Measurements from ENCODE around the gene PNPLA2.

PNPLA2 gene

DNA sequence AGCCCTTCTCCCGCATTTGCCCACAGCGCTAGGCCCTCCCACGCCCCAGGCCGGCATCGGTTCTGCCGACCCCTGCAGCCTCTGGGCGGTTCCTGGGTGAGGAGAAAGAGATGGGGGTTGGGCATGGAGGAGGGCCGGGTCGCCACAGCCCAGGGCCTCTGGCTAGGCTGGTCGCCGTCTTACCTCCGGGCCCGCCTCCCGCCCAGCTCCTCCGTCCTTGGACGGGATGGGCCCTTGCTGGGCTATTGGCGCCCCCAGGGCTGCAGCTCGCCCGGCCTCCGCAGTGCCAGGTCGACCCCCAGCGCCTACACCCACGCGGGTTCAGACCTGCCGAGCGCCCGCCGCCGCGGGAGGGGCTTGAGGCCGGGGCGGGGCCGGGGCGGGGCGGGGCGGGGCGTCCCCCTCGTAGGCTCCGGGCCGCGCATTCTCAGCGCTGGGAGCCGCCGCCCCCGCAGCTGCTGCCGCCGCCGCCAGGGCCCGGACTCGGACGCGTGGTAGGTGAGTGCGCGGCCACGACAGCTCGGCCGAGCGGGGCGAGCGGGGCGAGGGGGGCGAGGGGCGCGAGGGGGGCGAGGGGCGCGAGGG is 13.9 kb downstream of the PNPLA2 start, which contains the start of gene CD151:
CD151 (plus strand) TSS at position 424 of the 585 bp plus-strand sequence. CDS start 3,118 bp downstream, outside the sequence.
- Histone ChIP-seq H3K27me3 (peaks cover 50 to 71% (median 58%) of the 10 kb centered on the region in 11 experiments), H4K20me1 (peaks cover 31 to 93% (median 88%) of the 10 kb centered on the region in 11 experiments), H3K4me3 (peak within 1 kb of the TSS; percentile 71 to 86 (median 74)), H3K9me3 (replicated peaks in 1 of 11) (no peaks in the 10 kb centered on the region), H3K4me2 (peak within 1 kb of the TSS; percentile 93 to 100 (median 100)), H3K4me1 (peaks cover 70 to 83% (median 73%) of the 10 kb centered on the region in 10 experiments), H3K27ac (peak within 1 kb of the TSS; percentile 43 to 83 (median 77)), H3K36me3 (peaks cover 14 to 17% (median 15%) of the 10 kb centered on the region in 11 experiments), H3K9ac (peak within 1 kb of the TSS; percentile 74 to 92 (median 84))
- no peak for TF ChIP-seq Cebpa-rat (IDR thresholded peaks at IDR 0.05)

DNA sequence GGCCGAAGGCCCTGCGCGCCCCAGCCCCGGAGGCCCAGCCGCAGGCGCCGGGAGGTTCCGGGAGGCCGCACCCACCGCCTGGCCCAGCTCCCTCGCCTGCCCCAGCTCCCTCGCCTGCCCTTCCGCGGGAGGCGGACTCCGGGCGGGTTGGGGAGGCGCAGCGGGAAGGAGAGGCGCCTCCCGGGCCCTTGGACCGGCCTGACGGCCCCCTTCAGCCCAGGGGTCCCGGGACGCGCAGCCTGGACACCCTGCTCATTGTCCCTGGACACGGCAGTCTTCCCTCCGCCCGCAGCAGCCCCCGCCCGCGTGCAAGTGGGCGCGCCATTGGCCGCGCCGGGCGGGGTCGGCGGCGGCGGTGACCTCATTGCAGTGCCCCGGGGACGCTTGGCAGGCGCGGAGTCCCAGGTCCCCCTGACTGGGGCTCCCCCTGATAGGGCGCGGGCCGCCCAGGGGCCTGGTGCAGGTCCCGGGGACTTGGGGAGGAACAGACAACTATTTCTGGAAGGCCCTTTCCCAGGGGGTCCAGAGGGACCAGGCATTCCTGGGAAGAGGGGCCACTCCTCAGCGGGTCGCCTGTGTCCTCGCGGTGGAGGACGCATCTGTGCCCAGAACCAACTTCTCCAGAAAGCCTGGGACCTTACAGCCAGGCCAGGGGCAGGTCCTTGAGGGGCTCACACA is 14.5 kb downstream of the PNPLA2 start:
- Histone ChIP-seq H3K4me1 (peaks cover 64 to 81% (median 69%) of the 10 kb centered on the region in 10 experiments), H3K4me2 (peak overlapping the region; percentile 90 to 99 (median 98)), H3K27ac (peak overlapping the region; percentile 43 to 83 (median 77)), H3K9me3 (replicated peaks in 1 of 11) (no peaks in the 10 kb centered on the region), H3K27me3 (peaks cover 43 to 65% (median 51%) of the 10 kb centered on the region in 11 experiments), H3K9ac (peak overlapping the region; percentile 74 to 92 (median 84)), H4K20me1 (peaks cover 37 to 93% (median 88%) of the 10 kb centered on the region in 11 experiments), H3K36me3 (peaks cover 18 to 23% (median 22%) of the 10 kb centered on the region in 11 experiments), H3K4me3 (peak overlapping the region; percentile 71 to 86 (median 74))
- TF ChIP-seq Cebpa-rat (IDR thresholded peaks at IDR 0.05), result no peak

DNA sequence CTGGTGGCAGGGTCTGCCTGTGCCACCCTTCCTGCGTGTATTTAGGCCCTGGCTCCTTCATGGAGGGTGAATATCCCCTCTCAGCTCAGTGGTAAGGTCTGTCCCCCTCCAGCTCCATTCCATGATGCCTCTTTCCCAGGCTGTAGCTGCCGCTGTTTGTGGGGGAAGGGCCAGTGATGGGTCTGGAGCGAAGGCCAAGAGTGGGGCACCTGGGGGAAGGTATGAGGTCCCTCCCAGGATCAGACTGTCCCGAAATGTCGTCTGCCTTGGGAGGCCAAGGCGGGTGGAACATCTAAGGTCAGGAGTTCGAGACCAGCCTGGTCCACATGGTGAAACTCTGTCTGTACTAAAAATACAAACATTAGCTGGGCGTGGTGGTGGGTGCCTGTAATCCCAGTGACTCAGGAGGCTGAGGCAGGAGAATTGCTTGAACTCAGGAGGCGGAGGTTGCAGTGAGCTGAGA is 15.2 kb downstream of the PNPLA2 start:
- Histone ChIP-seq H3K36me3 (peaks cover 24 to 29% (median 28%) of the 10 kb centered on the region in 11 experiments), H3K9ac (peak overlapping the region; percentile 74 to 92 (median 84); a peak in 21 of 22 replicates), H3K27ac (peak overlapping the region in 7 of 11 experiments; percentile 70 to 81 (median 79); a peak in 12 of 22 replicates), H4K20me1 (peaks cover 42 to 93% (median 88%) of the 10 kb centered on the region in 11 experiments), H3K27me3 (peaks cover 37 to 59% (median 45%) of the 10 kb centered on the region in 11 experiments), H3K9me3 (replicated peaks in 1 of 11) (no peaks in the 10 kb centered on the region), H3K4me1 (peaks cover 57 to 78% (median 62%) of the 10 kb centered on the region in 10 experiments), H3K4me2 (peak overlapping the region; percentile 90 to 99 (median 98)), H3K4me3 (peak overlapping the region; percentile 71 to 86 (median 74))
- no peak for TF ChIP-seq Cebpa-rat (IDR thresholded peaks at IDR 0.05)

DNA sequence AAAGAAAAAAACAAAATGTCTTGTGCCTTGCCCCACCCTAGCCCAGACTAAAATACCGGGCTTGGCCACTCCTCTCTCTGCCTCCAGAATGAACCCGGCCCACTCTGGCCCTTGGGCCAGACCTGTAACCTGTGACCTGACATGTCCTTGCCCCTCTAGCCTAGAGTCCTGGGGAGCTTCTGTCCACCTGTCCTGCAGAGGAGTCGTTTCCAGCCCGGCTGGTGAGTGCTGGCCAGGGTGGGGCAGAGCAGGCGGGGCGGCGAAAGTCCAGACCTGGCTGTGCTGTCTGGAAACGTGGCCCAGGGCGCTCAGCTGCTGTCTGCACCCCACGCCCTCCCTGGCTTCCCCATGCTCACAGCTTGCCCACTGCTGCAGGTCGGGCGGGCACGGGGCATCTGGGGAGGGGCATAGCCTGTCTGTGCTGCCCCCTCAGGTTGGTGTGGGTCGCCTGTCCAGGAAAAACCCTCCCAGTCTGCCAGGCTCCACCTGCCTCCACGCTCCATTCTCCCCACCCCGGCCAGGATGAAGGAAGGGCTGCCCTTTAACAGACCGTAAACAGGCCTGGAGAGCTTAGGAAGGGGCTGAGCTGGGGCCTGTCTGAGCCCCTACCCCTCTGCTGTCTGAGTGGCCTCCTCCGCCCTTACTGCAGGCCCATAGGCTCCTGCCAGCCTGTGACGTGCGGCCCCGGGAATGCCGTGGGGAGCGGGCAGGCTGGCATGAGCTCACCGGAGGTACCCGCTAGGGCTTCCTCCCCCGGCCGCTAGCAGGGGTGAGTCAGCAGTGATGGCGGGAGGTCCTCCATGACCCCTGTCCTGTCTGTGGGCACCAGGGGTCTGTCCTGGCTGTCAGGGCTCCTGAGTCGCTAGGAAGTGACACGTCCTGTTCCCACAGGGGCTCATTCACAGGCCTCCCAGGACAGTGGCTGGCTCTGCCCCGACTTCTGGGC is 15.9 kb downstream of the PNPLA2 start:
- Histone ChIP-seq H4K20me1 (peaks cover 48 to 93% (median 88%) of the 10 kb centered on the region in 11 experiments), H3K27me3 (peaks cover 29 to 51% (median 37%) of the 10 kb centered on the region in 11 experiments), H3K9ac (peak overlapping the region; percentile 2 to 90 (median 81); a peak in 20 of 22 replicates), H3K4me2 (peak overlapping the region; percentile 90 to 99 (median 98)), H3K36me3 (peaks cover 32 to 37% (median 36%) of the 10 kb centered on the region in 11 experiments), H3K4me1 (peaks cover 50 to 71% (median 55%) of the 10 kb centered on the region in 10 experiments), H3K9me3 (replicated peaks in 1 of 11) (no peaks in the 10 kb centered on the region), H3K4me3 (peak overlapping the region in 9 of 10 experiments; percentile 7 to 86 (median 71); a peak in 14 of 20 replicates), H3K27ac (peak overlapping the region in 7 of 11 experiments; percentile 2 to 65 (median 41); a peak in 12 of 22 replicates)
- TF ChIP-seq Cebpa-rat (IDR thresholded peaks at IDR 0.05), result no peak

DNA sequence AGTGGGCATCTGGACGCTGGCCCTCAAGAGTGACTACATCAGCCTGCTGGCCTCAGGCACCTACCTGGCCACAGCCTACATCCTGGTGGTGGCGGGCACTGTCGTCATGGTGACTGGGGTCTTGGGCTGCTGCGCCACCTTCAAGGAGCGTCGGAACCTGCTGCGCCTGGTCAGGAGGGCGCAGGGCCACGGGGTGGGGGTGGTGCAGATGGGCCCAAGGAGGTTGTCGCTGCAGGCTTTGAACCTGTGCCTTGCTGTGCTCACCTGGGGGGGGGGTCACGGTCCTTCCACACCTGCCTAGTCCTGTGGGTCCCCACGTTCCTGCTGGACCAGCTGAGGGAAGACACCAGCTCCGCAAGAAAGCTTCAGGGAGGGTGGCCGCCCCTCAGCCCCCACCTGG is 17.6 kb downstream of the PNPLA2 start:
- H3K9ac ChIP-seq, result no peak overlapping the region
- H3K4me2 ChIP-seq, result no peak overlapping the region
- peaks cover 44 to 70% (median 52%) of the 10 kb centered on the region in 10 experiments for H3K4me1 ChIP-seq
- H4K20me1 ChIP-seq, result peaks cover 64 to 93% (median 88%) of the 10 kb centered on the region in 11 experiments
- H3K27ac ChIP-seq, result no peak overlapping the region
- H3K4me3 ChIP-seq, result no peak overlapping the region
- H3K36me3 ChIP-seq, result peaks cover 46 to 52% (median 52%) of the 10 kb centered on the region in 11 experiments
- no peak for TF ChIP-seq Cebpa-rat (IDR thresholded peaks at IDR 0.05)
- H3K27me3 ChIP-seq, result peaks cover 13 to 35% (median 21%) of the 10 kb centered on the region in 11 experiments
- H3K9me3 ChIP-seq (replicated peaks in 1 of 11), result no peaks in the 10 kb centered on the region

DNA sequence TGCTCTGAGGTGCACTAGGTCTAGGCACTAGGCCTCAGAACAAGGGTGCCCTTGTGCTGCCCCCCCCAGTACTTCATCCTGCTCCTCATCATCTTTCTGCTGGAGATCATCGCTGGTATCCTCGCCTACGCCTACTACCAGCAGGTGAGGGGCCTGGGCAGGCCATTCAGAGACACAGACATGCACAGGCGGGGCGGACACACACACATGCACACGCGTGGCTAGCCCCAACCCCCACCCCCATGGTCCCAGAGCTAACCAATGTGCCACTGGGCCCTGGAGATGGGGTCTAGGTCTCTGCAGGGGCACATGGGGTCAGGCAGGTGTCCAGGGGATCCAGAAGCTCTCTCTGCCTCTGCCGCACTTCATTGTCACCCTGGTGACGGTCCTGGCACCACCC is 18.0 kb downstream of the PNPLA2 start:
- peaks cover 46 to 53% (median 52%) of the 10 kb centered on the region in 11 experiments for H3K36me3 ChIP-seq
- no peaks in the 10 kb centered on the region for H3K9me3 ChIP-seq (replicated peaks in 1 of 11)
- peaks cover 9 to 31% (median 17%) of the 10 kb centered on the region in 11 experiments for H3K27me3 ChIP-seq
- peaks cover 69 to 93% (median 88%) of the 10 kb centered on the region in 11 experiments for H4K20me1 ChIP-seq
- no peak overlapping the region for H3K4me2 ChIP-seq
- no peak overlapping the region for H3K27ac ChIP-seq
- no peak overlapping the region for H3K4me3 ChIP-seq
- no peak overlapping the region for H3K9ac ChIP-seq
- H3K4me1 ChIP-seq, result peaks cover 44 to 69% (median 51%) of the 10 kb centered on the region in 10 experiments
- no peak for TF ChIP-seq Cebpa-rat (IDR thresholded peaks at IDR 0.05)

DNA sequence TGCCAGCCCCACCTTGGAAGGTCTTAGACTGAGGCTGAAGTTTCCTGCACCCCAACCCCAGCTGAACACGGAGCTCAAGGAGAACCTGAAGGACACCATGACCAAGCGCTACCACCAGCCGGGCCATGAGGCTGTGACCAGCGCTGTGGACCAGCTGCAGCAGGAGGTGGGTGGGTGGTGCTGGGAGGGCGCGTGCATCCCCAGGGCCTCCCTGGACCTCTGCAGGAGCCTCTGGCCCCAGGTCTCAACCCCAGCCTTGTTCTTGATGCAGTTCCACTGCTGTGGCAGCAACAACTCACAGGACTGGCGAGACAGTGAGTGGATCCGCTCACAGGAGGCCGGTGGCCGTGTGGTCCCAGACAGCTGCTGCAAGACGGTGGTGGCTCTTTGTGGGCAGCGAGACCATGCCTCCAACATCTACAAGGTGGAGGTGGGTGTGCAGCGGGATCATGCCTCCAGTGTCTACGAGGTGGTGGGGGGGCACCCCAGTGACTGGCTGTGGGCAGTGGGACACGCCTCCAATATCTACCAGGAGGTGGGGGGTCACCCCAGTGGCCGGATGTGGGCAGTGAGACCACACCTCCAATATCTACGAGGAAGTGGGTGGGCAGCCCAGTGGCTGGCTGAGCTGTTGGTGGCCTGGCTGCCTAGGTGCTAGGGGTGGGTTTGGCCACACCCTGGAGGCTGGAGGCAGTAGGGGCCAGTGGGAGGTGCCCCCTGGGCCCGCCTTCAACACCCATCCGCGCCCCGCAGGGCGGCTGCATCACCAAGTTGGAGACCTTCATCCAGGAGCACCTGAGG is 18.7 kb downstream of the PNPLA2 start:
- H3K9ac ChIP-seq, result 0 out of 22 replicates have a peak overlapping the region, but pooled peaks of 1 of the 11 experiments have one; percentile 11
- no peak overlapping the region for H3K4me2 ChIP-seq
- TF ChIP-seq Cebpa-rat (IDR thresholded peaks at IDR 0.05), result no peak
- peaks cover 46 to 53% (median 52%) of the 10 kb centered on the region in 11 experiments for H3K36me3 ChIP-seq
- no peak overlapping the region for H3K4me3 ChIP-seq
- H3K27me3 ChIP-seq, result peaks cover 2 to 24% (median 10%) of the 10 kb centered on the region in 11 experiments
- H4K20me1 ChIP-seq, result peaks cover 74 to 92% (median 86%) of the 10 kb centered on the region in 11 experiments
- H3K4me1 ChIP-seq, result peaks cover 37 to 62% (median 44%) of the 10 kb centered on the region in 10 experiments
- no peaks in the 10 kb centered on the region for H3K9me3 ChIP-seq (replicated peaks in 1 of 11)
- H3K27ac ChIP-seq, result no peak overlapping the region
